Effector CD8-positive, alpha-beta T cell (primary cell): ENCODE data around the gene DHDH.
"Not testable (repeated sequence)": the region's sequence is repeated elsewhere in the genome, so short reads cannot be mapped to it uniquely, and the experiment has no call there.

Experiments
- DNase-seq: peaks from one replicate; lab custom pipeline; 2025; lab: John Stamatoyannopoulos, UW

The DHDH gene

DNA sequence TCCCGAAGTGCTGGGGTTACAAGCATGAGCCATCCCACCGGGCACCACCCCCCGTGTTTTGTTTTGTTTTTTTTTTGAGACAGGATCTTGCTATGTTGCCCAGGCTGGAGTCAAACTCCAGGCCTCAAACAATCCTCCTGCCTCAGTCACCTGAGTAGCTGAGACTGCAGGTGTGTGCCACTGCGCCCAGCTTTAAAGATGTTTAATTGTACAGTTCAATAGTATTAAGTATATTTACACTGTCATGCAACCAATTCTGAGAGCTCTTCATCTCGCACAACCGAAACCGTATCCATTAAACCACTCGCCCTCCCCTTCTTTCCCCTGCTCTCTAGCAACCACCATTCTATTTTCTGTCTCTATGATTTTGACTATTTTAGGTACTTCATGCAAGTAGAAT, 17.7 kb upstream of the DHDH start:
- no peak for DNase-seq

GRCh38 chr19:48918071-48918470, 15.4 kb upstream of the DHDH start:
- DNase-seq = no peak

- DNase-seq = no peak
These were observed 14.7 kb upstream of the DHDH start for GRCh38 chr19:48918801-48919247.

GRCh38 chr19:48919271-48919670, 14.2 kb upstream of the DHDH start:
- not testable (repeated sequence) for DNase-seq

DNA sequence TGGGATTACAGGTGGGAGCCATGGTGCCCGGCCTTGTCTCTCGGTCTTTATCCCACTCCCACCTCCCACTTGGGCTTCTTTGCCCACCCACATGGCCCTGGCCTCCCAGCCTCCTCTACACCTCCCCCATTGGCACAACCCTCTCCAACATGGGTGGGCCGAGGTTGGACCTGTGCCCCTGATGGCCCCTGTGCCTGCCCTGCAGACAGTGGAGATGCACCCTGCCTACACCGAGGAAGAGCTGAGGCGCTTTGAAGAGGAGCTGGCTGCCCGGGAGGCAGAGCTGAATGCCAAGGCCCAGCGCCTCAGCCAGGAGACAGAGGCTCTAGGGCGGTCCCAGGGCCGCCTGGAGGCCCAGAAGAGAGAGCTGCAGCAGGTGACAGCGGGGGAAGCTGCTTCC, 12.6 kb upstream of the DHDH start:
- no peak for DNase-seq

DNA sequence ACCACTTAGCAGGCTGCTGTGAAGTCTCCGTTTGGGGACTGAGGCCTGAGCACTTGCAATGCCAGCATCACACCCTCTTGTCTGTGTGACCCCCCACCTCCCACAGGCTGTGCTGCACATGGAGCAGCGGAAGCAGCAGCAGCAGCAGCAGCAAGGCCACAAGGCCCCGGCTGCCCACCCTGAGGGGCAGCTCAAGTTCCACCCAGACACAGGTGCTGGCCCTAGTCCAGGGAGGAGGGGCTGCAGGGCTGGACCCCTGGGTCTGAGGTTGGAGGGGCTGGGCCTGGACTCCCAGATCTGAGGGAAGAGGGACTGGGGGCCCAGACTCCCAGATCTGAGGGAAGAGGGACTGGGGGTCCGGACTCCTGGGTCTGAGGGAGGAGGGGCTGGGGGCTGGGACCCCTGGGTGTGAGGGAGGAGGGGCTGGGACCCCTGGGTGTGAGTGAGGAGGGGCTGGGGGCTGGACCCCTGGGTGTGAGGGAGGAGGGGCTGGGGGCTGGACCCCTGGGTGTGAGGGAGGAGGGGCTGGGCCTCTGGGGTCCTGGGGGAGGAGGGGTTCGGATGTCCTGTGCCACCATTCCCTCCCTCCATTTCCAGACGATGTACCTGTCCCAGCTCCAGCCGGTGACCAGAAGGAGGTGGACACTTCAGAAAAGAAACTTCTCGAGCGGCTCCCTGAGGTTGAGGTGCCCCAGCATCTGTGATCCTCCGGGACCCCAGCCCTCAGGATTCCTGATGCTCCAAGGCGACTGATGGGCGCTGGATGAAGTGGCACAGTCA, 11.6 kb upstream of the DHDH start:
- no peak for DNase-seq

DNA sequence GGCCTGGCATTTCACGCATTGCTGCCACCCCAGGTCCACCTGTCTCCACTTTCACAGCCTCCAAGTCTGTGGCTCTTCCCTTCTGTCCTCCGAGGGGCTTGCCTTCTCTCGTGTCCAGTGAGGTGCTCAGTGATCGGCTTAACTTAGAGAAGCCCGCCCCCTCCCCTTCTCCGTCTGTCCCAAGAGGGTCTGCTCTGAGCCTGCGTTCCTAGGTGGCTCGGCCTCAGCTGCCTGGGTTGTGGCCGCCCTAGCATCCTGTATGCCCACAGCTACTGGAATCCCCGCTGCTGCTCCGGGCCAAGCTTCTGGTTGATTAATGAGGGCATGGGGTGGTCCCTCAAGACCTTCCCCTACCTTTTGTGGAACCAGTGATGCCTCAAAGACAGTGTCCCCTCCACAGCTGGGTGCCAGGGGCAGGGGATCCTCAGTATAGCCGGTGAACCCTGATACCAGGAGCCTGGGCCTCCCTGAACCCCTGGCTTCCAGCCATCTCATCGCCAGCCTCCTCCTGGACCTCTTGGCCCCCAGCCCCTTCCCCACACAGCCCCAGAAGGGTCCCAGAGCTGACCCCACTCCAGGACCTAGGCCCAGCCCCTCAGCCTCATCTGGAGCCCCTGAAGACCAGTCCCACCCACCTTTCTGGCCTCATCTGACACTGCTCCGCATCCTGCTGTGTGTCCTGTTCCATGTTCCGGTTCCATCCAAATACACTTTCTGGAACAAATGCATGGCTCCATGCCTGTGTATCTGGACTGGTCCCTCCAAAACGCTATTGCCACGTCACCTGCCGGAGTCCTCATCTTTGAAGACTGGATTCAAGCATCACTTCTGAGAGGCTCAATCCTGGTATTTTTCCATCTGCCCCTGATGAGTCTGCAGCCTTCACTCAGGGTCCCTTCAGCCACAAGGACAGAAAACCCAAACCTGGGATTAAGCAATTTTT, 10.7 kb upstream of the DHDH start:
- DNase-seq = no peak

GRCh38 chr19:48925240-48925843, 8.2 kb upstream of the DHDH start:
- no peak for DNase-seq

GRCh38 chr19:48925890-48926289, 7.6 kb upstream of the DHDH start:
- DNase-seq = not testable (repeated sequence)

DNA sequence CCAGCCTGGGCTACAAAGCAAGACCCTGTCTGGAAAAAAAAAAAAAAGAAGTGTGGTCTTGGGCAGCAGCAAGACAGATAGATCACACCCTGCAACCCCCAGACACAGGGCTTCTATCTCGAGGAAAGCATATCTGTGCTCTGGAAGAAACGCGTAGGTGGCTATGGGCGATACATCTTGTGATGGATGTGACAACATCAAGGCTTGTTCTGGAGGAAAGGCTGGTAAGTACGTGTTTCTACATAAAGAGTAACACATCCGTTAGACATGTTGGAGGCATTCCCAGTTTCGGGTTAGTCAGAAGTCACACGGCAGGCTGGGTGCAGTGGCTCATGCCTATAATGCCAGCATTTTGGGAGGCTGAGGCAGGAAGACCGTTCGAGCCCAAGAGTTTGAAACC, 6.6 kb upstream of the DHDH start:
- DNase-seq = no peak

DNA sequence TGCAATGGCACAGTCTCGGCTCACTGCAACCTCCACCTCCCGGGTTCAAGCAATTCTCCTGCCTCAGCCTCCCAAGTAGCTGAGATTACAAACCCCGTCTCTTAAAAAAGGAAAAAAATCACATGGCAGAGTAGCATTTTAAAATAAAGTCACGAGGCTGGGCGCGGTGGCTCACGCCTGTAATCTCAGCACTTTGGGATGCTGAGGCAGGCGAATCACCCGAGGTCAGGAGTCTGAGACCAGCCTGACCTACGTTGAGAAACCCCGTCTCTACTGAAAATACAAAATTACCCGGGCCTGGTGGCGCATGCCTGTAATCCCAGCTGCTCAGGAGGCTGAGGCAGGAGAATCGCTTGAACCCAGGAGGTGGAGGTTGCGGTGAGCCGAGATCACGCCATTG, 5.8 kb upstream of the DHDH start:
- not testable (repeated sequence) for DNase-seq

DNA sequence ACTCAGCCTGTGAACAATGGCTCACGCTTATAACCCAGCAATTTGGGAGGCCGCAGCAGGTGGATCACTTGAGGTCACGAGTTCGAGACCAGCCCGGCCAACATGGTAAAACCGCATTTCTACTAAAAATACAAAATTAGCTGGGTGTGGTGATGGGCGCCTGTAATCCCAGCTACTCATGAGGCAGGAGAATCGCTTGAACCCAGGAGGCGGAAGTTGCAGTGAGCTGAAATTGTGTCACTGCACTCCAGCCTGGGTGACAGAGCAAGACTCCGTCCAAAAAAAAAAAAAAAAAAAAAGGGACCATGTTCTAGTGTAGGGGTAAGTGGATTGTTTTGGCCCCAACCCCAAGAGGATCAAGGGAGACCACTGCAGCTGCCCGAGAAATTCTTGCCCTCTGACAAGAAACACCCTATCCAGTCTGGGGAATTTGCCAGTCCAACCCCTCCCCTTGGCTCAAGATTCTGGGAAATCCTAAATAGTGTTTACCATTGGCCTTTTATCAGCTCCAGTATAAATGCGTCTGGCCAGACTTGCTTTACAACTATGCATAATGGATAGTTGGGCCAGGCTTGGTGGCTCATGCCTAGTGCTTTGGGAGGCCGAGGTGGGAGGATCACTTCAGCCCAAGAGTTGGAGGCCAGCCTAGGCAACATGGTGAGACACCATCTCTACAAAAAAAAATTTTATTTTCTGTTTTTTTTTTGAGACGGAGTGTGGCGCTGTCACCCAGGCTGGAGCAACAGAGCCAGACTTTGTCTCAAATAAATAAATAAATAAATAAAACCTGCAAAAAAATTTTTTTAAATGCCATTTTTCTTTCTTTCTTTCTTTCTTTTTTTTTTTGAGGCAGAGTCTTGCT, 5.1 kb upstream of the DHDH start:
- DNase-seq = no peak

DNA sequence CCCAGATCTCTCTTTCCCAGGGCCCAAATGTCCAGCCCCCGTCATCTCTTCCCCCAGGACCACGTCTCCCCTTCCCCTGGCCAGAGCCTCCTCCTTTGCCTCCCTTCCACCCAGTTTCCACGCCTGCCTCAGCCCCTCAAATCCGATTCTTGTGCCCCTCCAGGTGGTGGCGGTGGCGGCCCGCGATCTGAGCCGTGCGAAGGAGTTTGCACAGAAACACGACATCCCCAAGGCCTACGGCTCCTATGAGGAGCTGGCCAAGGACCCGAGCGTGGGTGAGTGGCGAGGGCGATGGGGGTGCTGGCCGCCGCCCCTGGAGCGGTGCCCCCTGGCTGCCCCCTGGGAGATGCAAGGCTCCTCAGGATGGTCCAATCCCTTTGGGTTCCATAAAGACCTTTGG, 1.3 kb downstream of the DHDH start:
- no peak for DNase-seq

DNA sequence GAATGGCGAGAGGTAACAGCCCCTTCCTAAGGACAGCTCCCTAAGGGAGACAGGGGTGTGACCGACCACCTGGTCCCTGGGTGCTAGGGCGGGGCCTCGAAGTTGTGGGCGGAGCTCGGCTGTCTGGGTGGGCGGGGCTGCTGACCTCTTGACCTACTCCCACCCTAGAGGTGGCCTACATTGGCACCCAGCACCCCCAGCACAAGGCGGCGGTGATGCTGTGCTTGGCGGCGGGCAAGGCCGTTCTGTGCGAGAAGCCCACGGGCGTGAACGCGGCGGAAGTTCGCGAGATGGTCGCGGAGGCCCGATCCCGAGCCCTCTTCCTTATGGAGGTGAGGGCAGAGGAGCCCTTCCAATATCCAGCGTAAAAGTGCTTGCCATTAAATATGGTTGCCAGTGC, 2.4 kb downstream of the DHDH start:
- no peak for DNase-seq

DNA sequence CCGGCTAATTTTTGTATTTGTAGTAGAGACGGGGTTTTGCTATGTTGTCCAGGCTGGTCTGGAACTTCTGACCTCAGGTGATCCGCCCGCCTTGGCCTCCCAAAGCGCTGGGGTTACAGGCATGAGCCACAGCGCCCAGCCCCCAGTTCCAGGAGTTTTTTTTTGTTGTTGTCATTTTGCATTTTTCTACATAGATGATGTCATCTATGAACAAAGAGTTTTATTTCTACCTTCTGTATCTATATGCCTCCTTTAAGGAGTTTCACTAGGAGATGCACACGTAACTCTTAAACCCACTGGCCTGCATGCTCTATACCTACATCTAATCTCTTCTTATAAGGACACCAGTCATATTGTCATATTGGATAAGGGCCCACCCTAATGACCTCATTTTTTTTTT, 4.8 kb downstream of the DHDH start:
- DNase-seq = no peak

DNA sequence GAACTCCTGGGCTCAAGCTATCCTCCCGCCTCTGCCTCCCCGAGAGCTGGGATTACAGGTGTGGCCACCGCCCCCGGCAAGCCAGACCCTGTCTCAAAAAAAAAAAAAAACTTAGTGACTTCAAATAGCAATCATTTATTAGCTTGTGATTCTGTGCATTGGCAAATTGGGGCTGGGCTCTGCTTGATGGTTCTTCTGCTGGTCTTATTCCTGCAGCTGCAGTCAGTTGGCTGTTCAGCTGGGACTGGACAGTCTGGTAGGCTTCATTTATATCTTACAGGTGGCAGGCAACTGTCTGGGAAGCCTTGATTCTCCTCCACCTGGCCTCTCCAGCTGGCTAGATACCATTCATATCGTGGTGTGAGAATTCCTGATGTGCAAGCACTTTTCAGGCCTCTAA, 7.4 kb downstream of the DHDH start:
- no peak for DNase-seq

DNA sequence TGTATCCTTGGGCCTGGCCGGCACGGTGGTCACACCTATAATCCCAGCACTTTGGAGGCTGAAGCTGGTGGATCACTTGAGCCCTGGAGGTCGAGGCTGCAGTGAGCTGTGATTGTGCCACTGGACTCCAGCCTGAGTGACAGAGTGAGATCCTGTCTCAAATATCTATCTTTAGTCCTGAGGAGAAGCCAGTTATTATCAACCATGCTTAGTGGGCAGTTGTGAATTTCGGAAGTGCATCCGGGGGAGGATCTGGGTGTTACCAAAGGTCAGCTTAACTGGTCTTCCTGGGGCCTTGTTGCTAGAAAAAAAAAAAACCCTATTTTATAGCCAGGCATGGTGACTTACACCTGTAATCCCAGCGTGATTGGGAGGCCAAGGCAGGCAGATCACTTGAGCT, 9.6 kb downstream of the DHDH start:
- no peak for DNase-seq

GRCh38 chr19:48945415-48945814, 11.9 kb downstream of the DHDH start:
- DNase-seq = no peak

GRCh38 chr19:48945817-48946216, 12.3 kb downstream of the DHDH start:
- no peak for DNase-seq

DNA sequence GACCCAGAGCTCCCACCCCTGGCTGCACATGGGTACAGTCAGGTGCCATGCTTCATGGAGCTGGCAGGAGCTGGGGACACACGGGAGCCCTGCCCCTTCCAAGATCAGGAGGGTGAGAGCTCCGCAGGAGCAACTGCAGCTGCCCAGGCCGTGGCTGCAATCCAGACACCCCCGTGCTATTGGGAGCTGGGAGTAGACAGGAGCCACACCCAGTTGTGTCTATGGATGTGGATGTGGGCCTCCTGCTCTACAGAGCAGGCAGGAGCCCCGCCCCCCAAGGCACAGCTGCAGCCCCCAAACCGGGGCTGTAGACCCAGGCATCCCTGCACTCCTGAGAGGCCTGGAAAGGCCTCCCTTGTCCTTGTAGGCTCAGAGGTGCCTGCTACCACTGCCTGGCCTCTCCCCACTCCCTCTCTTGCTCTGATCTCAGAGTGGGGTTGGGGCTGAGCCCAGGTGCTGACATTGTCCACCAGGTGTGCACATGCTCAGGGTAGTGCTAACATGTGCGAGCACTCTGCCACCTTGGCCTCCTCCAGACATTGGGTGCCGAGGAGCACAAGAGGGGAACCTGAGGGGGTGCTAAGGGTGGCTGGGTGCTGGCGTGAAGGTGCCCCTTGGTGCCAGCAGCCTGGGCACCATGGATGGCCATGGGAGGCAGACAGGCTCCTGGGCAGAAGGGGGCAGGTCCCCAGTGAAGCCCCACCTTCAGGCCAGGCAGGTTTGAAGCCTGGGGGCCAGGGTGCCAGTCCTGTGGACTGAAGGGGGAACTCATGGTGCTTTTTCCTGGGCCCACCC, 13.2 kb downstream of the DHDH start:
- no peak for DNase-seq

GRCh38 chr19:48947258-48947542, 13.7 kb downstream of the DHDH start:
- DNase-seq = no peak
